ELF-1 (cell line): ENCODE results near the gene DNER.
"Not testable (repeated sequence)": the region's sequence is repeated elsewhere in the genome, so short reads cannot be mapped to it uniquely, and the experiment has no call there.

Experiments used
- DNase-seq: peaks from one replicate; pipeline ENCODE4 v3.0.0-alpha.2; 2016; ENCODE audit warnings: low read depth, low spot score

The DNER gene

GRCh38 chr2:229718057-229718456 lies 3.7 kb upstream of the DNER start:
- DNase-seq: no peak

GRCh38 chr2:229715895-229716507 lies 1.6 kb upstream of the DNER start:
- peak; percentile 15 for DNase-seq

GRCh38 chr2:229714736-229715541 lies 584 bp upstream of the DNER start:
- peak; percentile 87 for DNase-seq

- no peak for DNase-seq
Observed at GRCh38 chr2:229713371-229714079, 830 bp downstream of the DNER start.

GRCh38 chr2:229712136-229712535 lies 2.2 kb downstream of the DNER start:
- DNase-seq: no peak

DNA sequence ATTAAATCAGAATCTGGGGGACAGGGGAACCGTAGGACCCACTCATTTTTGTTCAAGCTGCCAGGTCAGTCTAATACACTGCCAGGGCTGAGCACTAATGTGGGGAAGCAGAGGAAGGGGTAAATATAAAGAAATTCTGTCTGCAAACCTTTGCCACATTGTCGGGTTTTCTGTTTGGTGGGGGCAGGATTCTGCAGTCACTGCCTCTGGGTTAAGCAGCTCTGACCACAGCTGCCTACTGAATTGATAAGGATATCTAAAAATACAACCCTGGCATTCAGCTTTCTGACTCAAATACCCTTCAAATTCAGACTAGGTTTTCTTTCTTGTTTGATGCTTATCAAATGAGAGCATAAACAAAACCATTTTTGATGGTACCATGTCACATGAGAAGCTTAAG lies 6.0 kb downstream of the DNER start:
- no peak for DNase-seq

- DNase-seq: no peak
Observed at GRCh38 chr2:229703909-229704630, 10.3 kb downstream of the DNER start.

DNA sequence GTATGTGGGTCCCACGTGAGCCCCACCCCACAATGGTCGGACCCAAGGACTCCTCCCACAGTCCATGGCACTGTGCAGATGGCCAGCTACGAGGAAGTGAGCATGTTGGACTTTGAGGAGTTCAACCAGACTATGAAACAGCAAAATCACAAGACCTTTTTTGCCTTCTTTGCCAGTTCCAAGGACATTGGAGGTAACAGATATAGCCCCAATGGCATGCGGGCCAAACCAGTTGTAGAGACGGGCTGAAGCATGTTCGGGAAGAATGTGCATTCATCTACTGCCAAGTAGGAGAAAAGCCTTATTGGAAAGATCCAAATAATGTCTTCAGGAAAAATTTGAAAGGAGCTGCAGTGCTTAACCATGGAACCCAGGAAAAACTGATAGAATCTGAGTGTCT lies 12.6 kb downstream of the DNER start:
- no peak for DNase-seq

DNA sequence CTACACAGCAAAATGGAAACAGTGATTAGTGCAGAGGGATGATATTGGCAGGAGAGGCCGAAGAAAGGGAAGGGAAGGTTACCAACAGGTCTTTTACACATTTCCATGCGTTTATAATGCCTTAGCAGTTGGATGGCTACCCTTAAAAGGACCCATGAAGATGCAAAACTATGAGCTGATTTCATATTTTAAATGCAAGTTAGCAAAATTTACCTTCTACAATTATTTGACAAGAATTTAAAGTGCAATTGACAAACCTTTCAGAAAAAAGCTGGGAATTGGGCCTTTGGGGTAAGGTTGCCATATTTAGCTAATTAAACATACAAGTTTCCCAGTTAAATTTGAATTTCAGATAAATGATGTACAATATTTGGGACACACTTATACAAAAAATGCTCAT lies 13.3 kb downstream of the DNER start:
- DNase-seq: no peak

- no peak for DNase-seq
Observed at GRCh38 chr2:229695961-229696360, 18.4 kb downstream of the DNER start.

DNA sequence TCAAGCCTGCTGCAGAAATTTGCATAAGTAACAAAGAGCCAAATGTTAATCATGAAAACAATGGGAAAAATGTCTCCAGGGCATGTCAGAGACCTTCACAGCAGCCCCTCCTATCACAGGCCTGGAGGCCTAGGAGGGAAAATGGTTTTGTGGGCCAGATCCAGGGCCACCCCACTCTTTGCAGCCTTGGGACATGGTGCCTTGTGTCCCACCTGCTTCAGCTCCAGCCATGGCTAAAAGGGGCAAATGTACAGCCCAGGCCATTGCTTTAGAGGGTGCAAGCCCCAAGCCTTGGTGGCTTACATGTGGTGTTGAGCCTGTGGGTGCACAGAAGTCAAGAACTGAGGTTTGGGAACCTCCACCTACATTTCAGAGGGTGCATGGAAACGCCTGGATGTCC lies 20.5 kb downstream of the DNER start:
- not testable (repeated sequence) for DNase-seq

DNA sequence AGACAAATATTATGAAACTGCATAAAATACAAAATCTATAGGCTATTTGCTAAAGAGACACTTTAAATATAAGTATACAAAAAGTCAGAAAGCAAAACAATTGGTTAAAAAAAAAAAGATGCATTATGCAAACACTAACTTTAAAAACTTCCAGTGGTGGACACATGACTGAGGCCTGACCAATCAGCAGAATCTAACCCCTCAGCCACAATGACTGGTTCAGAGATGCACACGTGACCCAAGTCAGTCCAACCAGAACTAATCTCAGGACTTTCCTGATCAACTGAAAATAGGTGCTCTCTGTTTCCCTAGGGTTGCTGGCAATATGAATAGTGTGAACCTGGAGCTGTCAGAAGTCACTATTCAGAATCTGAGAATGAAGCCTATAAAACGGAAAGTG lies 22.7 kb downstream of the DNER start:
- no peak for DNase-seq

DNA sequence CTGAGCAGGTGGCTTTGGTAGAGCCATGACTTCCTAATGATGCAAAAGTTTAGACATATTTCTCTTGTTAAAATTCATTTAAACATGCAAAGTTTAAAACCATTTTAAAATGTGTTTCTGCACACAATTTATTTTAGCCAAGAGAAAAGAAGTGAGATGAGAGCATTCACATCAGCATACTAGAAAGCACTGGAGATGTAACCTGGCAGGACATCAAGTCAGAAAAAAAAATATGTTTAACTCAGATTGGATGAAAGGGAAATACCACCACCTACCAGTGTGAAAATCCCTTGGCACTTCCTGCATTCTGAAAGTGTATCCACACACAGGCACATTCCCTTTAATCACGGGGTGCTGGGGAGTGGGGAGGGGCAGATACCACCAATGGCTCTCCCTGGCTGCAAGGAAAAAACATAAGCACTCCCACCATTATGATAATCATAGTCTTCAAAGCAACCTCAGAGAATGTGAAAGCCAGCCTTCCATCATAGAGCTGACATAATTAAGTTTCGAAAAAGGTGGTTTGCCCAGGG lies 25.0 kb downstream of the DNER start:
- DNase-seq: no peak

GRCh38 chr2:229688141-229688540 lies 26.2 kb downstream of the DNER start:
- no peak for DNase-seq

GRCh38 chr2:229686122-229686919 lies 28.0 kb downstream of the DNER start:
- no peak for DNase-seq

GRCh38 chr2:229684942-229685562 lies 29.3 kb downstream of the DNER start:
- DNase-seq: no peak

DNA sequence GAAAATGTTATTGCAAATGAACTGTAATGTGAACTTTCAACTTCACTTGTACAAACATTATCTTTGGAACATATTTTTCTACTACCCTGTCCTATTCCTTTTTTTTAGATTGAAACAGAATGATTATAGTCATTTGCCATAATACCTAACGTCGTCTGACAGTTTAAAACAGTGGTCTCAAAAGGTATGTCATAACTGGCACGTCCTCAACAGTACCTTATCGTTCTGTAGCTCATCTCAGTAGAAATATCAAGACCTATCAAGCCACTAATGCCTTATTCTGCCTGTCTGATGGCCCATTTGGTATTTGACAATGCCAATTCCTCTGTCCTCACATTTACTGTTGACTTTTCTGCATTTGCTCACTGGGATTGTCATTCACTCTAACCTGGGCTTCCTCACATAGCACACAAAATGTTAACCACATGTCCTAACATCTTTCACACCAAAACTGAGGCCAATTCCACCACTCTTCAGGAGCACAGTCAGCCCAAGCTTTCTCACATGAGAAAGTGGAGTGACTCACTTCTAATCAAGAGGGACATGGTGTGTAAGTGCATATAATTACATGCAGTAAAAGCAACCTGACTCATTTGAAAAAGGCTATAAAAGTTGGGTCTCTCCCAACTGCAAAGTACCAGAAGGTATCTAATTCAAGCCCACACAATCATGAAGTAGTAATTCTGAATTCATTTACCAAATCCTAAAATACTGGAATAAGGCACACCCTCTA lies 34.8 kb downstream of the DNER start:
- DNase-seq: no peak

GRCh38 chr2:229675569-229675968 lies 38.8 kb downstream of the DNER start:
- no peak for DNase-seq

- no peak for DNase-seq
Observed at GRCh38 chr2:229674830-229675530, 39.4 kb downstream of the DNER start.
